ENCODE results near the gene TEX22.
A peak's percentile ranks its signal among the peaks of the same experiment; 100 is the strongest.

The TEX22 gene

GRCh38 chr14:105366386-105367074 lies 31.8 kb upstream of the TEX22 start:
- no peak for DNase-seq (ENCODE audit: low spot score)

- DNase-seq (ENCODE audit: low spot score), result no peak
These were observed 31.0 kb upstream of the TEX22 start for GRCh38 chr14:105367116-105368031.

- no peak for DNase-seq (ENCODE audit: low spot score)
These were observed 30.3 kb upstream of the TEX22 start for GRCh38 chr14:105368032-105368417.

GRCh38 chr14:105368426-105368825 lies 29.9 kb upstream of the TEX22 start:
- DNase-seq (ENCODE audit: low spot score), result no peak

GRCh38 chr14:105368910-105369652 lies 29.3 kb upstream of the TEX22 start:
- no peak for DNase-seq (ENCODE audit: low spot score)

GRCh38 chr14:105369653-105370040 lies 28.7 kb upstream of the TEX22 start:
- DNase-seq (ENCODE audit: low spot score), result no peak

GRCh38 chr14:105374389-105374788 lies 23.9 kb upstream of the TEX22 start:
- DNase-seq (ENCODE audit: low spot score), result no peak

- DNase-seq (ENCODE audit: low spot score), result no peak
These were observed 22.7 kb upstream of the TEX22 start for GRCh38 chr14:105375635-105376057.

- no peak for DNase-seq (ENCODE audit: low spot score)
These were observed 21.6 kb upstream of the TEX22 start for GRCh38 chr14:105376521-105377440.

- DNase-seq (ENCODE audit: low spot score), result no peak
These were observed 20.7 kb upstream of the TEX22 start for GRCh38 chr14:105377555-105378182.

- peak; percentile 40 for DNase-seq (ENCODE audit: low spot score)
These were observed 20.1 kb upstream of the TEX22 start for GRCh38 chr14:105378199-105378598.

GRCh38 chr14:105378873-105379685 lies 19.3 kb upstream of the TEX22 start:
- DNase-seq (ENCODE audit: low spot score), result no peak

- DNase-seq (ENCODE audit: low spot score), result no peak
These were observed 18.4 kb upstream of the TEX22 start for GRCh38 chr14:105379946-105380345.

GRCh38 chr14:105380756-105381155 lies 17.6 kb upstream of the TEX22 start:
- DNase-seq (ENCODE audit: low spot score), result no peak

- no peak for DNase-seq (ENCODE audit: low spot score)
These were observed 16.6 kb upstream of the TEX22 start for GRCh38 chr14:105381446-105382342.

- DNase-seq (ENCODE audit: low spot score), result no peak
These were observed 15.8 kb upstream of the TEX22 start for GRCh38 chr14:105382343-105383082.

GRCh38 chr14:105383083-105383730 lies 15.1 kb upstream of the TEX22 start:
- DNase-seq (ENCODE audit: low spot score), result no peak

GRCh38 chr14:105384041-105384557 lies 14.2 kb upstream of the TEX22 start:
- DNase-seq (ENCODE audit: low spot score), result no peak
